ENCODE results near the gene PATL1.

The PATL1 gene

DNA sequence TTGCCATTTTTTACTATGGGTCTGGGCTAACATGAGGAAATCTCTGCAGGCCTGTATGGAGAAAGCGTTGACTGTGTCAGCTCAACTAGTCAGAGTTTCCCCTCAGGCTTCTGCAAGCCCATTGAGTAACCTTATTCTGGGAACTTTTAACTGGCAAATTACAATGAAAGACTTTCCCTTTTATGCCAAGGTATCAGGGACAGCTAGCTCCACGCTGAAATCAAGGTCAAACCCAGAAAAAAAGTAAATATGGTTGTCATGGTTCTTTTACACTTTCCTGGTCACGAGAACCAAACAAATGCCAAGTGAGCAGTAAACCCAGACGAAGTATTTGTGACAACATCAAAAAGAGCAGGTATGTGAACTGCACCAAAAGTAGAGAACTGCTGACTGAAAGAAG, 67.0 kb downstream of the PATL1 start:
- DNase-seq (ENCODE audit: low read depth in 1 of 2, low spot score in 1 of 2) = no peak

DNA sequence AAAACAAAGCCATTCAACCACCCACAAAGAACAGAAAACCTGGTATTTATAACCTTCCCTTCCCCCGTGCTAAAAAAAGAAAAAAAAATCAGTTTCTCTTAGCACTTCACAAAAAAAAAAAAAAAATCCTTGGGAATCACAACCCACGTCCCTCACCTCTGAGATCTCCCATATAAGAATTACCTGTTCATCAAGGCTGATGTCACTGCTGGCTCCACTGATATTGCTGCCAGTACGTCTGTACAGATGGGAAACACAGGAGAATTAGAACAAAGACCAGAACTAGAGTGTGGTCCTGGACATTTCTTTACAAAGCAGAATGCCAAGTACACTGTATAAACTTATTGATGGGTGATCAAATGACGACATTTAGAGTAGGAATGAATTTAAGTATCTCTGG, 68.2 kb downstream of the PATL1 start:
- Histone ChIP-seq H3K27ac (replicated peaks) (no peak overlapping the region), H3K4me3 (replicated peaks; ENCODE audit: insufficient read depth, low read length) (no peak overlapping the region), H3K27me3 (ENCODE audit: insufficient read depth, poor library complexity, severe bottlenecking) (no peaks in the 10 kb centered on the region)
- TF ChIP-seq, protein P1, sequence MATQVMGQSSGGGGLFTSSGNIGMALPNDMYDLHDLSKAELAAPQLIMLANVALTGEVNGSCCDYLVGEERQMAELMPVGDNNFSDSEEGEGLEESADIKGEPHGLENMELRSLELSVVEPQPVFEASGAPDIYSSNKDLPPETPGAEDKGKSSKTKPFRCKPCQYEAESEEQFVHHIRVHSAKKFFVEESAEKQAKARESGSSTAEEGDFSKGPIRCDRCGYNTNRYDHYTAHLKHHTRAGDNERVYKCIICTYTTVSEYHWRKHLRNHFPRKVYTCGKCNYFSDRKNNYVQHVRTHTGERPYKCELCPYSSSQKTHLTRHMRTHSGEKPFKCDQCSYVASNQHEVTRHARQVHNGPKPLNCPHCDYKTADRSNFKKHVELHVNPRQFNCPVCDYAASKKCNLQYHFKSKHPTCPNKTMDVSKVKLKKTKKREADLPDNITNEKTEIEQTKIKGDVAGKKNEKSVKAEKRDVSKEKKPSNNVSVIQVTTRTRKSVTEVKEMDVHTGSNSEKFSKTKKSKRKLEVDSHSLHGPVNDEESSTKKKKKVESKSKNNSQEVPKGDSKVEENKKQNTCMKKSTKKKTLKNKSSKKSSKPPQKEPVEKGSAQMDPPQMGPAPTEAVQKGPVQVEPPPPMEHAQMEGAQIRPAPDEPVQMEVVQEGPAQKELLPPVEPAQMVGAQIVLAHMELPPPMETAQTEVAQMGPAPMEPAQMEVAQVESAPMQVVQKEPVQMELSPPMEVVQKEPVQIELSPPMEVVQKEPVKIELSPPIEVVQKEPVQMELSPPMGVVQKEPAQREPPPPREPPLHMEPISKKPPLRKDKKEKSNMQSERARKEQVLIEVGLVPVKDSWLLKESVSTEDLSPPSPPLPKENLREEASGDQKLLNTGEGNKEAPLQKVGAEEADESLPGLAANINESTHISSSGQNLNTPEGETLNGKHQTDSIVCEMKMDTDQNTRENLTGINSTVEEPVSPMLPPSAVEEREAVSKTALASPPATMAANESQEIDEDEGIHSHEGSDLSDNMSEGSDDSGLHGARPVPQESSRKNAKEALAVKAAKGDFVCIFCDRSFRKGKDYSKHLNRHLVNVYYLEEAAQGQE (IDR thresholded peaks at IDR 0.05; ENCODE audit: insufficient replicate concordance, low read depth) = no peak
- TF ChIP-seq SPI1 (IDR thresholded peaks at IDR 0.05; ENCODE audit: borderline replicate concordance, low read depth) = no peak
- no peak for TF ChIP-seq POLR2AphosphoS5 (IDR thresholded peaks at IDR 0.05; ENCODE audit: low read depth)
- TF ChIP-seq GABPA (IDR thresholded peaks at IDR 0.05; ENCODE audit: low read depth) = no peak
- TF ChIP-seq, protein P2, sequence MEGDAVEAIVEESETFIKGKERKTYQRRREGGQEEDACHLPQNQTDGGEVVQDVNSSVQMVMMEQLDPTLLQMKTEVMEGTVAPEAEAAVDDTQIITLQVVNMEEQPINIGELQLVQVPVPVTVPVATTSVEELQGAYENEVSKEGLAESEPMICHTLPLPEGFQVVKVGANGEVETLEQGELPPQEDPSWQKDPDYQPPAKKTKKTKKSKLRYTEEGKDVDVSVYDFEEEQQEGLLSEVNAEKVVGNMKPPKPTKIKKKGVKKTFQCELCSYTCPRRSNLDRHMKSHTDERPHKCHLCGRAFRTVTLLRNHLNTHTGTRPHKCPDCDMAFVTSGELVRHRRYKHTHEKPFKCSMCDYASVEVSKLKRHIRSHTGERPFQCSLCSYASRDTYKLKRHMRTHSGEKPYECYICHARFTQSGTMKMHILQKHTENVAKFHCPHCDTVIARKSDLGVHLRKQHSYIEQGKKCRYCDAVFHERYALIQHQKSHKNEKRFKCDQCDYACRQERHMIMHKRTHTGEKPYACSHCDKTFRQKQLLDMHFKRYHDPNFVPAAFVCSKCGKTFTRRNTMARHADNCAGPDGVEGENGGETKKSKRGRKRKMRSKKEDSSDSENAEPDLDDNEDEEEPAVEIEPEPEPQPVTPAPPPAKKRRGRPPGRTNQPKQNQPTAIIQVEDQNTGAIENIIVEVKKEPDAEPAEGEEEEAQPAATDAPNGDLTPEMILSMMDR (IDR thresholded peaks at IDR 0.05; ENCODE audit: insufficient read depth, low read length) = no peak
- no peak for DNase-seq (ENCODE audit: low read depth in 1 of 2, low spot score in 1 of 2)

More for the DNA sequence above, 67.0 kb downstream of the PATL1 start:
- H3K27me3 ChIP-seq (ENCODE audit: insufficient read depth, poor library complexity, severe bottlenecking) = no peaks in the 10 kb centered on the region
- TF ChIP-seq POLR2AphosphoS5 (IDR thresholded peaks at IDR 0.05; ENCODE audit: low read depth) (no peak), SPI1 (IDR thresholded peaks at IDR 0.05; ENCODE audit: borderline replicate concordance, low read depth) (no peak), GABPA (IDR thresholded peaks at IDR 0.05; ENCODE audit: low read depth) (no peak)
- TF ChIP-seq, protein P2 (IDR thresholded peaks at IDR 0.05; ENCODE audit: insufficient read depth, low read length) = no peak
- TF ChIP-seq, protein P1 (IDR thresholded peaks at IDR 0.05; ENCODE audit: insufficient replicate concordance, low read depth) = no peak
- H3K27ac ChIP-seq (replicated peaks) = no peak overlapping the region
- no peak overlapping the region for H3K4me3 ChIP-seq (replicated peaks; ENCODE audit: insufficient read depth, low read length)

DNA sequence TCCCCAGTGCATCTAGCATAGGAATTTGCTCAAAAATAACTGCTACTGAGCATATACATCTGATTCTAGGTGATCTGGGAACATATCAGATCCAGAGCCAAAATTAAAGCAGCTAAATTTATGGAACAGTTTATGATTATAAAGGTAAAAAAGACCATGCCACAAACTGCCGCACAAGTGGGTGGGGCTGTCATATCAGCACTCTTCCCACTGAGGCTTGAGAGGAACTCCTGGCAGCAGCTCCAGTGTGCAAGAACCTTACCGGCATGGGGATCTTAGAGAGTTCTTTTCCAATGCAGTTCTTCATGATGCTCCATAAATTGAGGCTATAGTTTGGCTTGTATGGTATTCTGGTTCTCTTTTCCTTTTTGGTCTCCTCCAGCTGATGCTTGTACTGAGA, 68.6 kb downstream of the PATL1 start:
- DNase-seq (ENCODE audit: low read depth in 1 of 2, low spot score in 1 of 2) = no peak
- no peak overlapping the region for H3K4me3 ChIP-seq (replicated peaks; ENCODE audit: insufficient read depth, low read length)
- no peaks in the 10 kb centered on the region for H3K27me3 ChIP-seq (ENCODE audit: insufficient read depth, poor library complexity, severe bottlenecking)
- TF ChIP-seq, protein P1 (IDR thresholded peaks at IDR 0.05; ENCODE audit: insufficient replicate concordance, low read depth) = no peak
- TF ChIP-seq SPI1 (IDR thresholded peaks at IDR 0.05; ENCODE audit: borderline replicate concordance, low read depth) = no peak
- TF ChIP-seq GABPA (IDR thresholded peaks at IDR 0.05; ENCODE audit: low read depth) = no peak
- no peak for TF ChIP-seq POLR2AphosphoS5 (IDR thresholded peaks at IDR 0.05; ENCODE audit: low read depth)
- TF ChIP-seq, protein P2 (IDR thresholded peaks at IDR 0.05; ENCODE audit: insufficient read depth, low read length) = no peak
- no peak overlapping the region for H3K27ac ChIP-seq (replicated peaks)

All from HL-60 (cell line).